Measurements from ENCODE around the gene IL1RAPL1. TPM values are rescaled to one million over a fixed set of nuclear protein-coding genes. Genes with fewer than 3 reads are reported as not detected.

IL1RAPL1 gene
- total RNA-seq, 4 donors from 2014 or later, result 0.42 to 0.99 (median 0.46) TPM

DNA sequence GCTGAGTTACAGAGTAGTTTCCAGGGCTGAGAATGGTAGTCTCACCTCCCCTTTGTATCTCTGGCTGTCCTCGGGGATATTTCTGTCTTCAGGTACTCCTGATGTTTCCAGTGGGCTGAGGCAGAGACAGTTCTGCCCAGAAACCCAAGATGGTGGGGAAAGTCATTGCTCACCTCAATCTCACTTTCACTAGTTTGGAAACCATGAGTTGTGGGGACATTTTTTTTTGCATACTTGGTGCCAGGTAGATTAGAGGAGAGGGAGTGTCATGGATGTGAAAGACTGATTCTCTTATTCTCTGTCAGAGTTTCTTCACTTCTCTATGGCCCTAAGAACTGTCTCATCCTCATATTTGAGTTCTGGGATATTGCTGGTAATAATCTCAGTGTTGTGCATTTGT is 919.5 kb downstream of the IL1RAPL1 start:
- intact Hi-C loops (cut with DNase I), result no loop called here
- Histone ChIP-seq H3K9me3 (no peaks in the 10 kb centered on the region), H3K27me3 (no peaks in the 10 kb centered on the region), H3K4me1 (no peaks in the 10 kb centered on the region), H3K4me3 (no peak overlapping the region), H3K36me3 (no peaks in the 10 kb centered on the region), H3K27ac (replicated peaks in 1 of 4) (no peak overlapping the region)
- TF ChIP-seq, protein P1, sequence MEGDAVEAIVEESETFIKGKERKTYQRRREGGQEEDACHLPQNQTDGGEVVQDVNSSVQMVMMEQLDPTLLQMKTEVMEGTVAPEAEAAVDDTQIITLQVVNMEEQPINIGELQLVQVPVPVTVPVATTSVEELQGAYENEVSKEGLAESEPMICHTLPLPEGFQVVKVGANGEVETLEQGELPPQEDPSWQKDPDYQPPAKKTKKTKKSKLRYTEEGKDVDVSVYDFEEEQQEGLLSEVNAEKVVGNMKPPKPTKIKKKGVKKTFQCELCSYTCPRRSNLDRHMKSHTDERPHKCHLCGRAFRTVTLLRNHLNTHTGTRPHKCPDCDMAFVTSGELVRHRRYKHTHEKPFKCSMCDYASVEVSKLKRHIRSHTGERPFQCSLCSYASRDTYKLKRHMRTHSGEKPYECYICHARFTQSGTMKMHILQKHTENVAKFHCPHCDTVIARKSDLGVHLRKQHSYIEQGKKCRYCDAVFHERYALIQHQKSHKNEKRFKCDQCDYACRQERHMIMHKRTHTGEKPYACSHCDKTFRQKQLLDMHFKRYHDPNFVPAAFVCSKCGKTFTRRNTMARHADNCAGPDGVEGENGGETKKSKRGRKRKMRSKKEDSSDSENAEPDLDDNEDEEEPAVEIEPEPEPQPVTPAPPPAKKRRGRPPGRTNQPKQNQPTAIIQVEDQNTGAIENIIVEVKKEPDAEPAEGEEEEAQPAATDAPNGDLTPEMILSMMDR (IDR thresholded peaks at IDR 0.05), result no peak
- no peak for TF ChIP-seq POLR2A (IDR thresholded peaks at IDR 0.05; ENCODE audit: low read depth)
- TF ChIP-seq POLR2AphosphoS5 (IDR thresholded peaks at IDR 0.05), result no peak
- TF ChIP-seq EP300 (IDR thresholded peaks at IDR 0.05), result no peak
- no peak for DNase-seq (ENCODE audit: extremely low spot score)
- WGBS, result 55% methylated on average over 1 of the region's 1 CpG

DNA sequence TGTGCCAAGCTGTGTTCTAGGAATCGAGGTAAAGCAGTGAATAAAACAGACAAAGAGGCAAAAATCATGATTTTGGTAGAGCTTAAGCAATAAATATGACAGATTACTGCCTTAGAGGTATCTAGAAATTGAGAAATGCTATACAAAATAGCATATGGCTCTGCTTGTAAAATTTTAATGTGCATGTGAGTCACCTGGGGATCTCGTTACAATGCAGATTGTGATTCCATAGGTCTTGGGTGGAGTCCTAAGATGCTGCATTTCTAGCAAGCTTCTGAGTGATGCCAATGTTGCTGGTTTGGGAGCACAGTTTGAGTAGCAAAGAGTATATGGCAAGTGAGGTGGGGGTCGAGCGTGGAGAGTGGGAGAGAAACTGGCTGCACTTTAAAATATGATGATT is 930.9 kb downstream of the IL1RAPL1 start:
- no peaks in the 10 kb centered on the region for H3K36me3 ChIP-seq
- no peak for TF ChIP-seq POLR2AphosphoS5 (IDR thresholded peaks at IDR 0.05)
- no peak for TF ChIP-seq EP300 (IDR thresholded peaks at IDR 0.05)
- TF ChIP-seq POLR2A (IDR thresholded peaks at IDR 0.05; ENCODE audit: low read depth), result no peak
- TF ChIP-seq, protein P1 (IDR thresholded peaks at IDR 0.05), result no peak
- 62% methylated on average over 4 of the region's 4 CpGs for WGBS
- no peaks in the 10 kb centered on the region for H3K27me3 ChIP-seq
- no peak for DNase-seq (ENCODE audit: extremely low spot score)
- intact Hi-C loops (cut with DNase I), result no loop called here
- H3K27ac ChIP-seq (replicated peaks in 1 of 4), result no peak overlapping the region
- H3K4me3 ChIP-seq, result no peak overlapping the region
- no peaks in the 10 kb centered on the region for H3K9me3 ChIP-seq
- no peaks in the 10 kb centered on the region for H3K4me1 ChIP-seq

- no peak overlapping the region for H3K27ac ChIP-seq (replicated peaks in 1 of 4)
- intact Hi-C loops (cut with DNase I), result no loop called here
- TF ChIP-seq POLR2A (IDR thresholded peaks at IDR 0.05; ENCODE audit: low read depth) (no peak), POLR2AphosphoS5 (IDR thresholded peaks at IDR 0.05) (no peak), EP300 (IDR thresholded peaks at IDR 0.05) (no peak)
- TF ChIP-seq, protein P1 (IDR thresholded peaks at IDR 0.05), result no peak
- no peaks in the 10 kb centered on the region for H3K36me3 ChIP-seq
- H3K4me1 ChIP-seq, result no peaks in the 10 kb centered on the region
- H3K9me3 ChIP-seq, result no peaks in the 10 kb centered on the region
- 62% methylated on average over 1 of the region's 1 CpG for WGBS
- no peak overlapping the region for H3K4me3 ChIP-seq
- no peaks in the 10 kb centered on the region for H3K27me3 ChIP-seq
- DNase-seq (ENCODE audit: extremely low spot score), result no peak
Measured at GRCh38 chrX:29528281-29528680, 941.0 kb downstream of the IL1RAPL1 start.

- Histone ChIP-seq H3K27ac (replicated peaks in 1 of 4) (no peak overlapping the region), H3K36me3 (no peaks in the 10 kb centered on the region), H3K9me3 (no peaks in the 10 kb centered on the region), H3K4me1 (no peaks in the 10 kb centered on the region), H3K4me3 (no peak overlapping the region), H3K27me3 (no peaks in the 10 kb centered on the region)
- TF ChIP-seq EP300 (IDR thresholded peaks at IDR 0.05), result no peak
- TF ChIP-seq, protein P1 (IDR thresholded peaks at IDR 0.05), result no peak
- TF ChIP-seq POLR2AphosphoS5 (IDR thresholded peaks at IDR 0.05), result no peak
- intact Hi-C loops (cut with DNase I), result no loop called here
- DNase-seq (ENCODE audit: extremely low spot score), result no peak
- 74% methylated on average over 2 of the region's 2 CpGs for WGBS
Measured at GRCh38 chrX:29530501-29530900, 943.3 kb downstream of the IL1RAPL1 start.

GRCh38 chrX:29531336-29531735 is 944.1 kb downstream of the IL1RAPL1 start:
- TF ChIP-seq EP300 (IDR thresholded peaks at IDR 0.05) (no peak), POLR2A (IDR thresholded peaks at IDR 0.05; ENCODE audit: low read depth) (no peak), POLR2AphosphoS5 (IDR thresholded peaks at IDR 0.05) (no peak)
- TF ChIP-seq, protein P1 (IDR thresholded peaks at IDR 0.05), result no peak
- no peaks in the 10 kb centered on the region for H3K36me3 ChIP-seq
- H3K27me3 ChIP-seq, result no peaks in the 10 kb centered on the region
- WGBS, result 60% methylated on average over 4 of the region's 4 CpGs
- no peak overlapping the region for H3K27ac ChIP-seq (replicated peaks in 1 of 4)
- no peak for DNase-seq (ENCODE audit: extremely low spot score)
- H3K9me3 ChIP-seq, result no peaks in the 10 kb centered on the region
- H3K4me1 ChIP-seq, result no peaks in the 10 kb centered on the region
- intact Hi-C loops (cut with DNase I), result no loop called here
- H3K4me3 ChIP-seq, result no peak overlapping the region

Data from esophagus muscularis mucosa (tissue), 4 donors.